SK-N-SH treated with all-trans-retinoic acid at 6 μM for 48 hours (cell line): ENCODE data around the gene UGT1A5.
A peak's percentile ranks its signal among the peaks of the same experiment; 100 is the strongest.

Experiments
- ATAC-seq: fragments of 200-7000 bp; cut with Tn5 transposase; 3 replicates; pipeline ENCODE4 v1.9.1; 2020; ENCODE audit warnings: mild to moderate bottlenecking, moderate library complexity
- ARNTL ChIP-seq: fragments of 450-650 bp; formaldehyde crosslinking; IDR thresholded peaks from 2 replicates; pipeline ENCODE4 v1.5.0; 2020; ENCODE audit warnings: low read depth, mild to moderate bottlenecking, moderate library complexity, borderline replicate concordance
- BACH2 ChIP-seq: fragments of 250-450 bp; sonication (Bioruptor Pico); IDR thresholded peaks from 2 replicates; pipeline ENCODE4 v1.9.0; 2021; ENCODE audit warnings: mild to moderate bottlenecking, borderline replicate concordance
- ESRRG ChIP-seq: fragments of 250-450 bp; sonication (Bioruptor Pico); IDR thresholded peaks from 2 replicates; pipeline ENCODE4 v1.6.1; 2021; ENCODE audit warnings: mild to moderate bottlenecking
- GLIS3 ChIP-seq: fragments of 250-450 bp; sonication (Bioruptor Pico); IDR thresholded peaks from 2 replicates; pipeline ENCODE4 v1.5.0; 2020; ENCODE audit warnings: mild to moderate bottlenecking, moderate library complexity
- OSR1 ChIP-seq: fragments of 250-450 bp; sonication (Bioruptor Pico); IDR thresholded peaks from 2 replicates; pipeline ENCODE4 v1.8.0; 2022; ENCODE audit warnings: moderate library complexity, mild to moderate bottlenecking, inconsistent platforms
- POU6F1 ChIP-seq: fragments of 250-450 bp; sonication (Bioruptor Pico); IDR thresholded peaks from 2 replicates; pipeline ENCODE4 v1.8.0; 2021; ENCODE audit warnings: low read depth, mild to moderate bottlenecking, moderate library complexity, borderline replicate concordance
- PPARA ChIP-seq: fragments of 250-450 bp; sonication (Bioruptor Pico); IDR thresholded peaks from 2 replicates; pipeline ENCODE4 v1.5.0; 2020; ENCODE audit warnings: mild to moderate bottlenecking, borderline replicate concordance
- RARB ChIP-seq: fragments of 250-450 bp; sonication (Bioruptor Pico); IDR thresholded peaks from 2 replicates; pipeline ENCODE4 v1.8.0; 2021; ENCODE audit warnings: mild to moderate bottlenecking, moderate library complexity
- SNAI2 ChIP-seq: fragments of 250-450 bp; sonication (Bioruptor Pico); IDR thresholded peaks from 2 replicates; pipeline ENCODE4 v1.5.0; 2020; ENCODE audit warnings: mild to moderate bottlenecking, moderate library complexity
- TCF4 ChIP-seq: fragments of 250-450 bp; sonication (Bioruptor Pico); IDR thresholded peaks from 2 replicates; pipeline ENCODE4 v1.8.0; 2021; ENCODE audit warnings: mild to moderate bottlenecking, moderate library complexity, borderline replicate concordance
- TOX ChIP-seq: fragments of 250-450 bp; sonication (Bioruptor Pico); IDR thresholded peaks from 2 replicates; pipeline ENCODE4 v1.8.0; 2021; ENCODE audit warnings: mild to moderate bottlenecking, moderate library complexity, borderline replicate concordance
- ZC3H10 ChIP-seq: fragments of 250-450 bp; sonication (Bioruptor Pico); IDR thresholded peaks from 2 replicates; pipeline ENCODE4 v1.5.1; 2021; ENCODE audit warnings: mild to moderate bottlenecking, moderate library complexity
- ZFP3 ChIP-seq: fragments of 250-450 bp; sonication (Bioruptor Pico); IDR thresholded peaks from 2 replicates; pipeline ENCODE4 v1.5.0; 2020; ENCODE audit warnings: mild to moderate bottlenecking, moderate library complexity
- ZFP30 ChIP-seq: fragments of 450-650 bp; formaldehyde crosslinking; IDR thresholded peaks from 2 replicates; pipeline ENCODE4 v1.5.0; 2022; ENCODE audit warnings: mild to moderate bottlenecking, moderate library complexity
- ZNF565 ChIP-seq: fragments of 450-650 bp; formaldehyde crosslinking; conservative IDR thresholded peaks from 2 replicates; pipeline ENCODE4 v1.5.0; 2020; ENCODE audit warnings: low read depth, mild to moderate bottlenecking, moderate library complexity
- ZNF70 ChIP-seq: fragments of 450-650 bp; formaldehyde crosslinking; IDR thresholded peaks from 2 replicates; pipeline ENCODE4 v1.5.0; 2020; ENCODE audit warnings: mild to moderate bottlenecking, moderate library complexity
- ZNF8 ChIP-seq: fragments of 450-650 bp; formaldehyde crosslinking; IDR thresholded peaks from 2 replicates; pipeline ENCODE4 v1.5.0; 2020; ENCODE audit warnings: mild to moderate bottlenecking, moderate library complexity
- TF ChIP-seq, protein P1 (sequence below): fragments of 250-450 bp; sonication (Bioruptor Pico); IDR thresholded peaks from 2 replicates; pipeline ENCODE4 v1.5.1; 2020; ENCODE audit warnings: low read depth, mild to moderate bottlenecking, moderate library complexity
- TF ChIP-seq, protein P2 (sequence below): fragments of 250-450 bp; sonication (Bioruptor Pico); IDR thresholded peaks from 2 replicates; pipeline ENCODE4 v1.5.1; 2021; ENCODE audit warnings: mild to moderate bottlenecking, moderate library complexity
- TF ChIP-seq, protein P3 (sequence below): fragments of 250-450 bp; sonication (Bioruptor Pico); IDR thresholded peaks from 2 replicates; pipeline ENCODE4 v1.5.0; 2020; ENCODE audit warnings: mild to moderate bottlenecking, moderate library complexity
- TF ChIP-seq, protein P4 (sequence below): fragments of 250-450 bp; sonication (Bioruptor Pico); IDR thresholded peaks from 2 replicates; pipeline ENCODE4 v1.8.0; 2020; ENCODE audit warnings: mild to moderate bottlenecking, moderate library complexity, borderline replicate concordance

UGT1A5 gene

DNA sequence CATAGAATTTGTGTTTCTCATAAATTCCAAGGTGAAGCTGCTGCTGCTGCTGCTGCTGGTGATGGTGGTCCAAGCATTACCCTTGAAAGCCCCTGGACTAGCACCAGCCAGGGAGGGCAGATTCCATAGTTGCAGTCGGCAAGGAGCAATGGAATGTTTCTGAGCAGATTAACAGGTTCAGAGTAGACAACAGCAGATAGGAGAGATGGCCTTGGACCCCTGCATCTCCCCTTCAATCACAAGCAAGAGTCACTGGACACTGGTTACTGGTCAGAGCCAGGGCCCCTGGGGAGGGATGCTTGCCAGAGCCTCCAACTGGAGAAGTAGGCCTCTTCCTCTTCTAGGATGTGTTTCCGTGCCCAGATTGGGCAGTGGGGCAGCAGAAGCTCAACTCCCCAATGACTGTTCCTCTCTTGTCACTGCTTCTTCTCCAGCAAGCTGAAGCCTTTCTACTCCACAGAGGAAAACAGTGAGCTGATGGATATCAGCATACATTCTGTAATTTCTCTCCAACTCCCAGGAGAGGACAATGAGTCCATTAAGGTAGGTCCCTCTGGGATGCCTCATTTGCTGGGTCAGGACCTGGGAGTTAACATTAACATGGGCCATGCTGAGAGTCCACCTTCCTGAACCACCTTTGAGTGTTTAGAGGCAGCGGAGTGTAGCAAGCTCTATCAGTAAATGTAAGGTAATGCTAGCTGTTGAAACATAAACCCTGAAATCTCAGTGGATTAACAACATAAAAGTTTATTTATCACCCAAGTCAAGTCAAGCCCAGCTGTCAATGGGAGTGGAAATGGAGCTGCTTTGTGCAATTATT is 100.7 kb downstream of the UGT1A5 start:
- ATAC-seq: no peak
- no peak for TF ChIP-seq OSR1 (CRISPR knock-in tag)
- TF ChIP-seq, protein P1, sequence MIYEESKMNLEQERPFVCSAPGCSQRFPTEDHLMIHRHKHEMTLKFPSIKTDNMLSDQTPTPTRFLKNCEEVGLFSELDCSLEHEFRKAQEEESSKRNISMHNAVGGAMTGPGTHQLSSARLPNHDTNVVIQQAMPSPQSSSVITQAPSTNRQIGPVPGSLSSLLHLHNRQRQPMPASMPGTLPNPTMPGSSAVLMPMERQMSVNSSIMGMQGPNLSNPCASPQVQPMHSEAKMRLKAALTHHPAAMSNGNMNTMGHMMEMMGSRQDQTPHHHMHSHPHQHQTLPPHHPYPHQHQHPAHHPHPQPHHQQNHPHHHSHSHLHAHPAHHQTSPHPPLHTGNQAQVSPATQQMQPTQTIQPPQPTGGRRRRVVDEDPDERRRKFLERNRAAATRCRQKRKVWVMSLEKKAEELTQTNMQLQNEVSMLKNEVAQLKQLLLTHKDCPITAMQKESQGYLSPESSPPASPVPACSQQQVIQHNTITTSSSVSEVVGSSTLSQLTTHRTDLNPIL (CRISPR knock-in tag): no peak
- TF ChIP-seq TCF4 (CRISPR knock-in tag): no peak
- no peak for TF ChIP-seq ARNTL (CRISPR knock-in tag)
- TF ChIP-seq, protein P2, sequence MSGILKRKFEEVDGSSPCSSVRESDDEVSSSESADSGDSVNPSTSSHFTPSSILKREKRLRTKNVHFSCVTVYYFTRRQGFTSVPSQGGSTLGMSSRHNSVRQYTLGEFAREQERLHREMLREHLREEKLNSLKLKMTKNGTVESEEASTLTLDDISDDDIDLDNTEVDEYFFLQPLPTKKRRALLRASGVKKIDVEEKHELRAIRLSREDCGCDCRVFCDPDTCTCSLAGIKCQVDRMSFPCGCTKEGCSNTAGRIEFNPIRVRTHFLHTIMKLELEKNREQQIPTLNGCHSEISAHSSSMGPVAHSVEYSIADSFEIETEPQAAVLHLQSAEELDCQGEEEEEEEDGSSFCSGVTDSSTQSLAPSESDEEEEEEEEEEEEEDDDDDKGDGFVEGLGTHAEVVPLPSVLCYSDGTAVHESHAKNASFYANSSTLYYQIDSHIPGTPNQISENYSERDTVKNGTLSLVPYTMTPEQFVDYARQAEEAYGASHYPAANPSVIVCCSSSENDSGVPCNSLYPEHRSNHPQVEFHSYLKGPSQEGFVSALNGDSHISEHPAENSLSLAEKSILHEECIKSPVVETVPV (CRISPR knock-in tag): no peak
- TF ChIP-seq POU6F1 (CRISPR knock-in tag): no peak
- no peak for TF ChIP-seq RARB (CRISPR knock-in tag)
- TF ChIP-seq PPARA (CRISPR knock-in tag): no peak
- TF ChIP-seq ZC3H10 (CRISPR knock-in tag): no peak
- TF ChIP-seq, protein P3, sequence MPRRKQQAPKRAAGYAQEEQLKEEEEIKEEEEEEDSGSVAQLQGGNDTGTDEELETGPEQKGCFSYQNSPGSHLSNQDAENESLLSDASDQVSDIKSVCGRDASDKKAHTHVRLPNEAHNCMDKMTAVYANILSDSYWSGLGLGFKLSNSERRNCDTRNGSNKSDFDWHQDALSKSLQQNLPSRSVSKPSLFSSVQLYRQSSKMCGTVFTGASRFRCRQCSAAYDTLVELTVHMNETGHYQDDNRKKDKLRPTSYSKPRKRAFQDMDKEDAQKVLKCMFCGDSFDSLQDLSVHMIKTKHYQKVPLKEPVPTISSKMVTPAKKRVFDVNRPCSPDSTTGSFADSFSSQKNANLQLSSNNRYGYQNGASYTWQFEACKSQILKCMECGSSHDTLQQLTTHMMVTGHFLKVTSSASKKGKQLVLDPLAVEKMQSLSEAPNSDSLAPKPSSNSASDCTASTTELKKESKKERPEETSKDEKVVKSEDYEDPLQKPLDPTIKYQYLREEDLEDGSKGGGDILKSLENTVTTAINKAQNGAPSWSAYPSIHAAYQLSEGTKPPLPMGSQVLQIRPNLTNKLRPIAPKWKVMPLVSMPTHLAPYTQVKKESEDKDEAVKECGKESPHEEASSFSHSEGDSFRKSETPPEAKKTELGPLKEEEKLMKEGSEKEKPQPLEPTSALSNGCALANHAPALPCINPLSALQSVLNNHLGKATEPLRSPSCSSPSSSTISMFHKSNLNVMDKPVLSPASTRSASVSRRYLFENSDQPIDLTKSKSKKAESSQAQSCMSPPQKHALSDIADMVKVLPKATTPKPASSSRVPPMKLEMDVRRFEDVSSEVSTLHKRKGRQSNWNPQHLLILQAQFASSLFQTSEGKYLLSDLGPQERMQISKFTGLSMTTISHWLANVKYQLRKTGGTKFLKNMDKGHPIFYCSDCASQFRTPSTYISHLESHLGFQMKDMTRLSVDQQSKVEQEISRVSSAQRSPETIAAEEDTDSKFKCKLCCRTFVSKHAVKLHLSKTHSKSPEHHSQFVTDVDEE (CRISPR knock-in tag): no peak
- TF ChIP-seq BACH2 (CRISPR knock-in tag): no peak
- TF ChIP-seq ESRRG: no peak
- no peak for TF ChIP-seq ZFP3 (CRISPR knock-in tag)
- TF ChIP-seq ZNF70 (CRISPR knock-in tag): no peak
- TF ChIP-seq GLIS3: no peak
- TF ChIP-seq SNAI2: no peak

- ATAC-seq: peak; percentile 64
- no peak for TF ChIP-seq ZFP30 (CRISPR knock-in tag)
- no peak for TF ChIP-seq POU6F1 (CRISPR knock-in tag)
- no peak for TF ChIP-seq ZNF70 (CRISPR knock-in tag)
- no peak for TF ChIP-seq TOX
- TF ChIP-seq, protein P4, sequence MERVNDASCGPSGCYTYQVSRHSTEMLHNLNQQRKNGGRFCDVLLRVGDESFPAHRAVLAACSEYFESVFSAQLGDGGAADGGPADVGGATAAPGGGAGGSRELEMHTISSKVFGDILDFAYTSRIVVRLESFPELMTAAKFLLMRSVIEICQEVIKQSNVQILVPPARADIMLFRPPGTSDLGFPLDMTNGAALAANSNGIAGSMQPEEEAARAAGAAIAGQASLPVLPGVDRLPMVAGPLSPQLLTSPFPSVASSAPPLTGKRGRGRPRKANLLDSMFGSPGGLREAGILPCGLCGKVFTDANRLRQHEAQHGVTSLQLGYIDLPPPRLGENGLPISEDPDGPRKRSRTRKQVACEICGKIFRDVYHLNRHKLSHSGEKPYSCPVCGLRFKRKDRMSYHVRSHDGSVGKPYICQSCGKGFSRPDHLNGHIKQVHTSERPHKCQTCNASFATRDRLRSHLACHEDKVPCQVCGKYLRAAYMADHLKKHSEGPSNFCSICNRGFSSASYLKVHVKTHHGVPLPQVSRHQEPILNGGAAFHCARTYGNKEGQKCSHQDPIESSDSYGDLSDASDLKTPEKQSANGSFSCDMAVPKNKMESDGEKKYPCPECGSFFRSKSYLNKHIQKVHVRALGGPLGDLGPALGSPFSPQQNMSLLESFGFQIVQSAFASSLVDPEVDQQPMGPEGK: no peak
- TF ChIP-seq SNAI2: no peak
- TF ChIP-seq BACH2 (CRISPR knock-in tag): no peak
- TF ChIP-seq, protein P2 (CRISPR knock-in tag): no peak
- no peak for TF ChIP-seq ESRRG
- TF ChIP-seq, protein P1 (CRISPR knock-in tag): no peak
- no peak for TF ChIP-seq ZC3H10 (CRISPR knock-in tag)
- TF ChIP-seq GLIS3: no peak
- TF ChIP-seq ARNTL (CRISPR knock-in tag): no peak
- no peak for TF ChIP-seq OSR1 (CRISPR knock-in tag)
- TF ChIP-seq PPARA (CRISPR knock-in tag): no peak
- no peak for TF ChIP-seq ZNF565 (CRISPR knock-in tag)
- TF ChIP-seq ZNF8: no peak
Measured at GRCh38 chr2:233814056-233814835, 101.5 kb downstream of the UGT1A5 start.
